T-helper 17 cell (primary cell): ENCODE measurements around the gene CNKSR3. TPM values are rescaled to one million over a fixed set of nuclear protein-coding genes. Genes with fewer than 3 reads are reported as not detected.

Source experiments
- ATAC-seq: fragments of 150-1000 bp; cut with Tn5 transposase; 2 replicates; pipeline ENCODE4 v1.10.0; 2021; ENCODE audit warnings: mild to moderate bottlenecking, moderate library complexity
- DNase-seq, 3 donors: peaks; one replicate each; pipeline versions ENCODE4 v3.0.0 to v3.0.0-alpha.2; 2020 to 2021
- H3K9me3 ChIP-seq: one replicate; pipeline ENCODE4 v1.7.0; 2013; ENCODE audit warnings: low read length, mild to moderate bottlenecking; ENCODE audit not compliant: control insufficient read depth, poor library complexity, severe bottlenecking
- H3K27ac Mint-ChIP-seq: one replicate; pipeline ENCODE4 v1.8.0; 2022; ENCODE audit warnings: mild to moderate bottlenecking, moderate library complexity, mixed read lengths
- H3K27me3 Mint-ChIP-seq: one replicate; pipeline ENCODE4 v1.8.0; 2022; ENCODE audit warnings: mixed read lengths
- H3K36me3 Mint-ChIP-seq: one replicate; pipeline ENCODE4 v1.8.0; 2022; ENCODE audit warnings: low read depth, mixed read lengths
- H3K4me1 Mint-ChIP-seq: one replicate; pipeline ENCODE4 v1.8.0; 2022; ENCODE audit warnings: mild to moderate bottlenecking, mixed read lengths
- H3K4me3 Mint-ChIP-seq: one replicate; pipeline ENCODE4 v1.8.0; 2022; ENCODE audit warnings: mild to moderate bottlenecking, moderate library complexity, mixed read lengths
- total RNA-seq, 4 donors: library from RNA in 2 of 4; stranded (reverse) in 2 of 4; gene quantifications; one replicate each; pipeline ENCODE4 v1.2.3 and lab custom pipeline; 2022 to 2026

CNKSR3 gene
- total RNA-seq, 2 donors from 2014 or later: not detected

GRCh38 chr6:154489822-154490221 lies 20.7 kb downstream of the CNKSR3 start:
- ATAC-seq (no peak), DNase-seq (no peak)
- no peaks in the 10 kb centered on the region for H3K4me1 Mint-ChIP-seq
- H3K4me3 Mint-ChIP-seq: no peak overlapping the region
- no peaks in the 10 kb centered on the region for H3K36me3 Mint-ChIP-seq
- H3K27me3 Mint-ChIP-seq: peaks cover 17% of the 10 kb centered on the region
- H3K9me3 ChIP-seq: no peaks in the 10 kb centered on the region
- H3K27ac Mint-ChIP-seq: no peak overlapping the region

- no peaks in the 10 kb centered on the region for H3K4me1 Mint-ChIP-seq
- ATAC-seq: no peak
- no peak overlapping the region for H3K27ac Mint-ChIP-seq
- no peak for DNase-seq
- H3K4me3 Mint-ChIP-seq: no peak overlapping the region
- H3K9me3 ChIP-seq: no peaks in the 10 kb centered on the region
- H3K27me3 Mint-ChIP-seq: peaks cover 17% of the 10 kb centered on the region
- no peaks in the 10 kb centered on the region for H3K36me3 Mint-ChIP-seq
Measured at GRCh38 chr6:154488802-154489437, 21.6 kb downstream of the CNKSR3 start.

GRCh38 chr6:154488248-154488593 lies 22.3 kb downstream of the CNKSR3 start:
- no peak overlapping the region for H3K27ac Mint-ChIP-seq
- H3K27me3 Mint-ChIP-seq: peaks cover 17% of the 10 kb centered on the region

GRCh38 chr6:154487367-154488247 lies 22.9 kb downstream of the CNKSR3 start:
- Mint-ChIP-seq H3K36me3 (no peaks in the 10 kb centered on the region), H3K27me3 (peaks cover 17% of the 10 kb centered on the region), H3K4me3 (no peak overlapping the region), H3K4me1 (no peaks in the 10 kb centered on the region), H3K27ac (no peak overlapping the region)
- DNase-seq (no peak), ATAC-seq (no peak)
- H3K9me3 ChIP-seq: no peaks in the 10 kb centered on the region

More at GRCh38 chr6:154488248-154488593, 22.3 kb downstream of the CNKSR3 start:
- H3K9me3 ChIP-seq: no peaks in the 10 kb centered on the region
- ATAC-seq (no peak), DNase-seq (no peak)
- no peaks in the 10 kb centered on the region for H3K4me1 Mint-ChIP-seq
- no peak overlapping the region for H3K4me3 Mint-ChIP-seq
- H3K36me3 Mint-ChIP-seq: no peaks in the 10 kb centered on the region

- ATAC-seq (no peak), DNase-seq (no peak)
- no peaks in the 10 kb centered on the region for H3K9me3 ChIP-seq
- Mint-ChIP-seq H3K4me1 (no peaks in the 10 kb centered on the region), H3K36me3 (no peaks in the 10 kb centered on the region), H3K27me3 (peaks cover 22% of the 10 kb centered on the region), H3K27ac (no peak overlapping the region), H3K4me3 (no peak overlapping the region)
Measured at GRCh38 chr6:154485815-154486214, 24.7 kb downstream of the CNKSR3 start.

GRCh38 chr6:154484942-154485341 lies 25.5 kb downstream of the CNKSR3 start:
- Mint-ChIP-seq H3K27ac (no peak overlapping the region), H3K27me3 (peaks cover 19% of the 10 kb centered on the region), H3K36me3 (no peaks in the 10 kb centered on the region), H3K4me1 (no peaks in the 10 kb centered on the region), H3K4me3 (no peak overlapping the region)
- H3K9me3 ChIP-seq: no peaks in the 10 kb centered on the region
- ATAC-seq (no peak), DNase-seq (no peak)

GRCh38 chr6:154482858-154483257 lies 27.6 kb downstream of the CNKSR3 start:
- H3K36me3 Mint-ChIP-seq: no peaks in the 10 kb centered on the region
- H3K4me1 Mint-ChIP-seq: peaks cover 3% of the 10 kb centered on the region
- ATAC-seq (no peak), DNase-seq (no peak)
- no peaks in the 10 kb centered on the region for H3K9me3 ChIP-seq
- no peak overlapping the region for H3K27ac Mint-ChIP-seq
- no peak overlapping the region for H3K4me3 Mint-ChIP-seq
- peaks cover 18% of the 10 kb centered on the region for H3K27me3 Mint-ChIP-seq

GRCh38 chr6:154481521-154482013 lies 28.9 kb downstream of the CNKSR3 start:
- peaks cover 3% of the 10 kb centered on the region for H3K4me1 Mint-ChIP-seq
- H3K9me3 ChIP-seq: no peaks in the 10 kb centered on the region
- H3K36me3 Mint-ChIP-seq: no peaks in the 10 kb centered on the region
- no peak overlapping the region for H3K27ac Mint-ChIP-seq
- ATAC-seq: no peak
- DNase-seq: no peak
- H3K4me3 Mint-ChIP-seq: no peak overlapping the region
- peaks cover 13% of the 10 kb centered on the region for H3K27me3 Mint-ChIP-seq

GRCh38 chr6:154479771-154480639 lies 30.5 kb downstream of the CNKSR3 start:
- H3K9me3 ChIP-seq: no peaks in the 10 kb centered on the region
- H3K4me1 Mint-ChIP-seq: peaks cover 3% of the 10 kb centered on the region
- H3K27me3 Mint-ChIP-seq: peaks cover 13% of the 10 kb centered on the region
- H3K36me3 Mint-ChIP-seq: no peaks in the 10 kb centered on the region
- no peak overlapping the region for H3K4me3 Mint-ChIP-seq
- no peak overlapping the region for H3K27ac Mint-ChIP-seq
- ATAC-seq (no peak), DNase-seq (no peak)

GRCh38 chr6:154479351-154479769 lies 31.1 kb downstream of the CNKSR3 start:
- peaks cover 13% of the 10 kb centered on the region for H3K27me3 Mint-ChIP-seq
- DNase-seq: no peak
- H3K4me1 Mint-ChIP-seq: peaks cover 3% of the 10 kb centered on the region
- H3K9me3 ChIP-seq: no peaks in the 10 kb centered on the region
- H3K4me3 Mint-ChIP-seq: no peak overlapping the region
- ATAC-seq: no peak
- no peak overlapping the region for H3K27ac Mint-ChIP-seq
- H3K36me3 Mint-ChIP-seq: peaks cover 3% of the 10 kb centered on the region

- Mint-ChIP-seq H3K27me3 (peaks cover 13% of the 10 kb centered on the region), H3K4me3 (no peak overlapping the region), H3K27ac (no peak overlapping the region), H3K36me3 (peaks cover 4% of the 10 kb centered on the region), H3K4me1 (peaks cover 3% of the 10 kb centered on the region)
- DNase-seq (no peak), ATAC-seq (no peak)
- no peaks in the 10 kb centered on the region for H3K9me3 ChIP-seq
Measured at GRCh38 chr6:154478701-154479060, 31.8 kb downstream of the CNKSR3 start.

GRCh38 chr6:154478021-154478700 lies 32.3 kb downstream of the CNKSR3 start:
- no peaks in the 10 kb centered on the region for H3K9me3 ChIP-seq
- peaks cover 13% of the 10 kb centered on the region for H3K27me3 Mint-ChIP-seq
- no peak overlapping the region for H3K27ac Mint-ChIP-seq
- no peak for DNase-seq
- peaks cover 3% of the 10 kb centered on the region for H3K4me1 Mint-ChIP-seq
- no peak overlapping the region for H3K4me3 Mint-ChIP-seq
- no peak for ATAC-seq
- peaks cover 4% of the 10 kb centered on the region for H3K36me3 Mint-ChIP-seq
